Endothelial cell of umbilical vein (primary cell): ENCODE measurements around the gene TUBD1. TPM values are rescaled to one million over a fixed set of nuclear protein-coding genes. Genes with fewer than 3 reads are reported as not detected.

ENCODE experiments used
- BruUV-seq: library from RNA; stranded (reverse); fragments of 400-500 nt; replicated peaks from 2 replicates; lab custom pipeline; 2021; lab: Mats Ljungman, UMichigan
- CTCF ChIA-PET: fragments of 300-600, 350-600 bp; sonication (Branson Sonifier 250); formaldehyde crosslinking; loops from one replicate; lab custom pipeline; 2021; ENCODE audit warnings: antibody characterized with exemption, inconsistent platforms; lab: Charles Lee
- POLR2A ChIA-PET: fragments of 300-600, 350-600 bp; sonication (Branson Sonifier 250); formaldehyde crosslinking; loops from one replicate; lab custom pipeline; 2021; ENCODE audit warnings: antibody characterized with exemption, inconsistent platforms; lab: Charles Lee
- DNase-seq: peaks from one replicate; pipeline ENCODE4 v3.0.0-alpha.2; 2011; ENCODE audit warnings: low read depth, low spot score
- FAIRE-seq: peaks from 2 replicates; lab custom pipeline; 2011; peaks lifted over from hg19 to GRCh38; lab: Jason Lieb, UNC
- H2AFZ ChIP-seq: 2 replicates; pipeline ENCODE4 v1.6.0; 2012; ENCODE audit warnings: low read depth, low read length, control low read depth, inconsistent platforms
- H3K27ac ChIP-seq: 2 replicates; pipeline ENCODE4 v1.5.1; 2011; ENCODE audit warnings: low read depth, mild to moderate bottlenecking, control low read depth, low read length, moderate library complexity; ENCODE audit not compliant: insufficient read depth
- H3K27me3 ChIP-seq, 2 experiments: 2 replicates each; pipeline versions ENCODE4 v1.6.0 to v1.6.1; 2011; ENCODE audit warnings: low read length in 2 of 2, mixed read lengths in 1 of 2; ENCODE audit not compliant: control insufficient read depth in 2 of 2, insufficient read depth in 2 of 2
- H3K36me3 ChIP-seq, 2 experiments: 2 replicates in 1 of 2; 3 replicates in 1 of 2; pipeline ENCODE4 v1.5.1; 2011; ENCODE audit warnings: low read length in 2 of 2, mild to moderate bottlenecking in 1 of 2, moderate library complexity in 1 of 2; ENCODE audit not compliant: control insufficient read depth in 2 of 2, insufficient read depth in 2 of 2; ENCODE audit errors: extremely low read depth in 1 of 2
- H3K4me1 ChIP-seq: 3 replicates; pipeline ENCODE4 v1.5.1; 2011; ENCODE audit warnings: mild to moderate bottlenecking, low read length; ENCODE audit not compliant: control insufficient read depth, insufficient read depth; ENCODE audit errors: extremely low read depth
- H3K4me2 ChIP-seq: 2 replicates; pipeline ENCODE4 v1.6.1; 2011; ENCODE audit warnings: low read length, control low read depth, mixed read lengths; ENCODE audit not compliant: insufficient read depth
- H3K4me3 ChIP-seq, 3 experiments: fragments of 200-600 bp in 1 of 3; sonication (generic), shearing (Covaris generic) in 1 of 3; replicated peaks in 1 of 3; 2 replicates each; pipeline ENCODE4 v1.5.1; 2011 to 2016; ENCODE audit warnings: control low read depth in 3 of 3, low read length in 3 of 3, mild to moderate bottlenecking in 2 of 3, inconsistent platforms in 1 of 3, low read depth in 1 of 3, moderate library complexity in 1 of 3; ENCODE audit not compliant: insufficient read depth in 1 of 3
- H3K79me2 ChIP-seq: 2 replicates; pipeline ENCODE4 v1.6.0; 2012; ENCODE audit warnings: low read length, inconsistent platforms; ENCODE audit not compliant: control insufficient read depth, insufficient read depth
- H3K9ac ChIP-seq: replicated peaks from 2 replicates; pipeline ENCODE3; 2011; ENCODE audit warnings: low read length, control low read depth; ENCODE audit not compliant: insufficient read depth; ENCODE audit errors: extremely low read depth
- H3K9me1 ChIP-seq: replicated peaks from 3 replicates; pipeline ENCODE4 v1.6.0; 2011; ENCODE audit warnings: mild to moderate bottlenecking, low read length; ENCODE audit not compliant: control insufficient read depth, insufficient read depth; ENCODE audit errors: extremely low read depth
- H3K9me3 ChIP-seq: replicated peaks from 2 replicates; pipeline ENCODE4 v1.5.1; 2012; ENCODE audit warnings: low read length, inconsistent platforms; ENCODE audit not compliant: control insufficient read depth, insufficient read depth
- H4K20me1 ChIP-seq: replicated peaks from 2 replicates; pipeline ENCODE3; 2011; ENCODE audit warnings: mild to moderate bottlenecking, low read length; ENCODE audit not compliant: control insufficient read depth, insufficient read depth; ENCODE audit errors: extremely low read depth
- CTCF ChIP-seq, 2 donors: IDR thresholded peaks; 1 replicate in 1 of 2; 2 replicates in 1 of 2; pipeline ENCODE4 v1.5.1; 2011; ENCODE audit warnings: low read length in 2 of 2, mild to moderate bottlenecking in 2 of 2, moderate library complexity in 2 of 2, control low read depth in 1 of 2, inconsistent platforms in 1 of 2, low read depth in 1 of 2; ENCODE audit not compliant: insufficient read depth in 1 of 2; ENCODE audit errors: extremely low read depth in 1 of 2
- EZH2 ChIP-seq: IDR thresholded peaks from 2 replicates; pipeline ENCODE4 v1.6.1; 2012; ENCODE audit warnings: borderline replicate concordance, low read depth, mild to moderate bottlenecking, moderate library complexity, low read length, inconsistent platforms; ENCODE audit not compliant: severe bottlenecking
- FOS ChIP-seq: IDR thresholded peaks from 2 replicates; pipeline ENCODE4 v1.6.1; 2011; ENCODE audit warnings: mild to moderate bottlenecking, low read length, moderate library complexity, borderline replicate concordance; ENCODE audit not compliant: insufficient read depth
- JUN ChIP-seq: IDR thresholded peaks from 2 replicates; pipeline ENCODE4 v1.6.1; 2011; ENCODE audit warnings: borderline replicate concordance, low read depth; ENCODE audit not compliant: insufficient read length, insufficient read depth
- POLR2AphosphoS5 ChIP-seq: IDR thresholded peaks from 2 replicates; pipeline ENCODE4 v1.6.1; 2012; ENCODE audit warnings: low read depth, mild to moderate bottlenecking, control low read depth, low read length, moderate library complexity; ENCODE audit not compliant: insufficient read depth
- dilution Hi-C: fragments of 300-500 bp; cut with MboI; formaldehyde crosslinking; loops from one replicate; pipeline ENCODE4 v1.15.0; 2019; ENCODE audit warnings: low sequenced_read_pairs; ENCODE audit not compliant: extremely low pct_ligation_motif_present
- intact Hi-C: fragments of 100-400 bp; cut with micrococcal nuclease; formaldehyde crosslinking; loops from one replicate; pipeline ENCODE4 v1.10.0; 2022
- polyA plus RNA-seq, 4 experiments: library from polyadenylated mRNA; depleted of rRNA in 3 of 4; stranded (reverse) in 3 of 4; unstranded in 1 of 4; fragments of >200 nt; gene quantifications; 2 replicates each; pipeline versions ENCODE4 v1.2.1 to v1.2.3, GENCODE V29; 2011 to 2012; ENCODE audit warnings: missing spikeins in 1 of 4
- total RNA-seq: library from RNA; stranded (reverse); gene quantifications from 2 replicates; pipeline ENCODE4 v1.2.3, GENCODE V29; 2021

TUBD1 gene
- total and polyA plus RNA-seq, 2 donors (not counting 3 experiments of a cell fraction or from before 2014, with no cell fraction given): 4.9 to 11.3 TPM

- dilution Hi-C loops (no loop called here), intact Hi-C loops (loop anchor here (1.0 kb wide), 1 partner anchor 8 kb away; no protein-coding TSS in a partner anchor)
- Histone ChIP-seq H3K4me2 (no peak overlapping the region), H3K4me3 (no peak overlapping the region), H3K27ac (peak overlapping the region; percentile 51), H3K4me1 (peaks cover 10% of the 10 kb centered on the region), H4K20me1 (no peaks in the 10 kb centered on the region), H3K9ac (no peak overlapping the region), H3K36me3 (peaks cover 2 to 7% of the 10 kb centered on the region in 2 experiments), H3K9me3 (no peaks in the 10 kb centered on the region), H2AFZ (no peak overlapping the region), H3K27me3 (no peaks in the 10 kb centered on the region), H3K79me2 (peaks cover 14% of the 10 kb centered on the region), H3K9me1 (no peaks in the 10 kb centered on the region)
- TF ChIP-seq FOS: no peak
- TF ChIP-seq EZH2: no peak
- no peak for TF ChIP-seq JUN
- peak; percentile 34 for TF ChIP-seq POLR2AphosphoS5
- TF ChIP-seq CTCF (IDR thresholded peaks at IDR 0.05; ENCODE audit: extremely low read depth in 1 of 2, insufficient read depth in 1 of 2, low read depth in 1 of 2, low read length in 2 of 2): no peak
- DNase-seq (peak; percentile 57), FAIRE-seq (no peak)
- POLR2A ChIA-PET: interaction anchor here (2.1 to 12.6 kb wide), 4 partner anchors 8 to 91 kb away, joined by 6 to 224 read pairs (median 8); no protein-coding TSS in a partner anchor
- CTCF ChIA-PET: interaction anchor here (0.7 to 6.4 kb wide), 5 partner anchors 12 to 100 kb away, joined by 3 to 55 read pairs (median 10); no protein-coding TSS in a partner anchor
- BruUV-seq: no TSS peak
Measured at GRCh38 chr17:59844884-59845594, 47.7 kb downstream of the TUBD1 start.
